BJ (cell line): ENCODE data around the gene DYNLT4. TPM values are rescaled to one million over a fixed set of nuclear protein-coding genes. Genes with fewer than 3 reads are reported as not detected.

ENCODE experiments used
- CTCF ChIA-PET: fragments of 350-600 bp; formaldehyde crosslinking; extraction: SDS; loops from one replicate; lab custom pipeline; 2021; ENCODE audit warnings: antibody characterized with exemption, inconsistent platforms; lab: Yijun Ruan, JAX
- POLR2A ChIA-PET: fragments of 300-600 bp; sonication (Branson Sonifier 250); formaldehyde crosslinking; extraction: SDS; loops from one replicate; lab custom pipeline; 2021; ENCODE audit warnings: antibody characterized with exemption; lab: Charles Lee
- DNase-seq: peaks from one replicate; pipeline ENCODE4 v3.0.0-alpha.2; 2011; ENCODE audit warnings: low read depth
- H3K27me3 ChIP-seq: 2 replicates; pipeline ENCODE4 v1.6.0; 2011; ENCODE audit warnings: low read length; ENCODE audit not compliant: control insufficient read depth, insufficient read depth
- H3K36me3 ChIP-seq: 2 replicates; pipeline ENCODE4 v1.5.1; 2011; ENCODE audit warnings: low read length; ENCODE audit not compliant: control insufficient read depth, insufficient read depth
- H3K4me3 ChIP-seq: 2 replicates; pipeline ENCODE4 v1.5.1; 2011; ENCODE audit warnings: low read depth, mild to moderate bottlenecking, control low read depth, low read length
- polyA plus RNA-seq: library from polyadenylated mRNA; depleted of rRNA; stranded (reverse); fragments of >200 nt; gene quantifications from 2 replicates; pipeline ENCODE4 v1.2.3, GENCODE V29; 2011
- TF ChIP-seq, protein P1 (sequence below): IDR thresholded peaks from 2 replicates; pipeline ENCODE4 v1.5.1; 2011; ENCODE audit warnings: low read depth, mild to moderate bottlenecking, control low read depth, inconsistent platforms, low read length, moderate library complexity; ENCODE audit not compliant: insufficient read depth

Gene DYNLT4
- polyA plus RNA-seq, 1 experiment = 0.26 TPM

DNA sequence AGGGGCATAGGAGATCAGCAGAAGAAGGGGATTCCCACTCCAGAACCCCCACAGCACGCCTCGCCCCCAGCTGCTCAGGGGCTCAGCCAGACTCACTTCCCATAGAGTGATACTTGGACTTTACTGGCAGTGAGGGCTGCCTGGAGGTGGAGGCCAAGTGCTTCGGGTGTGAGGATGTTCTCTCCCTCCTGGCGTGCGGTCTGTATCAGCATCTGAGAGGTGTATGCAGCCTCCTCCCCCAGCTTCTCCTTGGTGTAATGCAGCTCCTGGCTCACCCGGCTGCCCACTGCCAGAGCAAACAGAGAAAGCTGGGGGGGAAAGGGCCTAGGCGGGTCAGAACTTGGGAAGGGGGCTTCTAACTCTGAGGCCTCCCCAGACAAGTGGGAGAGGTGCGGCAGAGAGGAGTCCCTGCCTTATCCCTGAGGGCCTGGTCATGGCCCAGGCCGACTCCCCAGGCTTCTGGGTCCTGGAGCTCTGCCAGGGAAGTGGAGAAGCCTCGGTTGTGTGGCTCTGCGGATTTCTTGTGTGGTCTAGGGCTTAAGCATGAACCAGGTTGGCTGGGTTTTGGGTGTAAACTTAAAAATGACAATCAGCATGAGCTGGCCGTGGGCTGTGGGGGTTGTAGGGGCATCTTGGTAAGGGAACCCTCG, 25.0 kb upstream of the DYNLT4 start:
- no peak for DNase-seq
- CTCF ChIA-PET = interaction anchor here (0.8 to 3.4 kb wide), 3 partner anchors 10 to 182 kb away, joined by 3 to 13 read pairs (median 10); partner anchors contain the start of gene PTCH2

DNA sequence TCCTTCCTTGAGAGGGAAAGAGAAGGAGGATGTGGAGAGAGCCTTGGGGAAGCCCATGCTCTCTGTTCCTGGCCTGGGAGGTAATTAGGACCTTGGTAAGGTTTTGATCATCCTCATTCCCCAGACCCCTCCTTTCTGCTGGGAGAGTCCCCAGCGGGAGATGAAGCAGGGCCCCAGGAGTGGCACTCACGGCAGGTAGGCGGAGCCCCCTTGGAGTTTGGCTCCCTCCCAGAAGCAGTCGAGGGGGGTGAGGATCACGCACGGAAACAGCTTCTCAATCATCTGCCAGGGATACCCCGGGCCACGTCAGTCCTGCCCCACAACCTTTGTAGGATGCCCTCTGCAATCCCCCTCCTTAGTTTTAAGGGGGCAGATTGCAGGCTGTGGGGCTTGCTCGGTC, 24.4 kb upstream of the DYNLT4 start:
- H3K36me3 ChIP-seq = no peaks in the 10 kb centered on the region
- TF ChIP-seq, protein P1, sequence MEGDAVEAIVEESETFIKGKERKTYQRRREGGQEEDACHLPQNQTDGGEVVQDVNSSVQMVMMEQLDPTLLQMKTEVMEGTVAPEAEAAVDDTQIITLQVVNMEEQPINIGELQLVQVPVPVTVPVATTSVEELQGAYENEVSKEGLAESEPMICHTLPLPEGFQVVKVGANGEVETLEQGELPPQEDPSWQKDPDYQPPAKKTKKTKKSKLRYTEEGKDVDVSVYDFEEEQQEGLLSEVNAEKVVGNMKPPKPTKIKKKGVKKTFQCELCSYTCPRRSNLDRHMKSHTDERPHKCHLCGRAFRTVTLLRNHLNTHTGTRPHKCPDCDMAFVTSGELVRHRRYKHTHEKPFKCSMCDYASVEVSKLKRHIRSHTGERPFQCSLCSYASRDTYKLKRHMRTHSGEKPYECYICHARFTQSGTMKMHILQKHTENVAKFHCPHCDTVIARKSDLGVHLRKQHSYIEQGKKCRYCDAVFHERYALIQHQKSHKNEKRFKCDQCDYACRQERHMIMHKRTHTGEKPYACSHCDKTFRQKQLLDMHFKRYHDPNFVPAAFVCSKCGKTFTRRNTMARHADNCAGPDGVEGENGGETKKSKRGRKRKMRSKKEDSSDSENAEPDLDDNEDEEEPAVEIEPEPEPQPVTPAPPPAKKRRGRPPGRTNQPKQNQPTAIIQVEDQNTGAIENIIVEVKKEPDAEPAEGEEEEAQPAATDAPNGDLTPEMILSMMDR = no peak
- H3K4me3 ChIP-seq = no peak overlapping the region
- ChIA-PET POLR2A (no interaction called here), CTCF (interaction anchor here (0.8 to 3.4 kb wide), 4 partner anchors 10 to 183 kb away, joined by 3 to 13 read pairs (median 6); partner anchors contain the start of genes PLK3 and PTCH2)
- no peak for DNase-seq
- H3K27me3 ChIP-seq = no peaks in the 10 kb centered on the region

More for the DNA sequence above, 25.0 kb upstream of the DYNLT4 start:
- TF ChIP-seq, protein P1 = no peak
- H3K4me3 ChIP-seq = no peak overlapping the region
- H3K27me3 ChIP-seq = no peaks in the 10 kb centered on the region
- H3K36me3 ChIP-seq = no peaks in the 10 kb centered on the region
- POLR2A ChIA-PET = no interaction called here

DNA sequence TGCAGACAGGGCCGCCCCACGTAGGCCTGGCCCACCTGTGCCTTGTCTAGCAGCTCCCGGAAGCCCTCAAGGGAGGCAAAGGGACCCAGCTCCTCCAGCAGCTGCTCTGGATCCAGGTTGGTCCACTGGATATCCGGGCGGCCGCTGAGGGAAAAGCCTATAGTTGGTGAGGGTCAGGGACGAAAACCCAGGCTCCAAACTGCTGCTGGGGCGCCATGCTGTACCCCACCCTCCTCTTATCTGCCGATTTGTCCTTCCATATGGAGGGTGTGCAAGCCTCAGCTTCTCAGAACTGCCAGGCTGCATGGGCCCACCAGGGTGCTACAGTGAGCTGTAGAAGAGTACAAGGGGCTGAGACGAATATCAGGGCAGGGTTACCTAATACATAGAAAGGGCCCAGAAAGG, 23.8 kb upstream of the DYNLT4 start:
- TF ChIP-seq, protein P1 = no peak
- DNase-seq = no peak
- H3K36me3 ChIP-seq = no peaks in the 10 kb centered on the region
- POLR2A ChIA-PET = no interaction called here
- no peaks in the 10 kb centered on the region for H3K27me3 ChIP-seq
- CTCF ChIA-PET = interaction anchor here (0.9 to 3.4 kb wide), 5 partner anchors 9 to 188 kb away, joined by 3 to 13 read pairs (median 3); partner anchors contain the start of genes PLK3 and PTCH2
- H3K4me3 ChIP-seq = no peak overlapping the region

DNA sequence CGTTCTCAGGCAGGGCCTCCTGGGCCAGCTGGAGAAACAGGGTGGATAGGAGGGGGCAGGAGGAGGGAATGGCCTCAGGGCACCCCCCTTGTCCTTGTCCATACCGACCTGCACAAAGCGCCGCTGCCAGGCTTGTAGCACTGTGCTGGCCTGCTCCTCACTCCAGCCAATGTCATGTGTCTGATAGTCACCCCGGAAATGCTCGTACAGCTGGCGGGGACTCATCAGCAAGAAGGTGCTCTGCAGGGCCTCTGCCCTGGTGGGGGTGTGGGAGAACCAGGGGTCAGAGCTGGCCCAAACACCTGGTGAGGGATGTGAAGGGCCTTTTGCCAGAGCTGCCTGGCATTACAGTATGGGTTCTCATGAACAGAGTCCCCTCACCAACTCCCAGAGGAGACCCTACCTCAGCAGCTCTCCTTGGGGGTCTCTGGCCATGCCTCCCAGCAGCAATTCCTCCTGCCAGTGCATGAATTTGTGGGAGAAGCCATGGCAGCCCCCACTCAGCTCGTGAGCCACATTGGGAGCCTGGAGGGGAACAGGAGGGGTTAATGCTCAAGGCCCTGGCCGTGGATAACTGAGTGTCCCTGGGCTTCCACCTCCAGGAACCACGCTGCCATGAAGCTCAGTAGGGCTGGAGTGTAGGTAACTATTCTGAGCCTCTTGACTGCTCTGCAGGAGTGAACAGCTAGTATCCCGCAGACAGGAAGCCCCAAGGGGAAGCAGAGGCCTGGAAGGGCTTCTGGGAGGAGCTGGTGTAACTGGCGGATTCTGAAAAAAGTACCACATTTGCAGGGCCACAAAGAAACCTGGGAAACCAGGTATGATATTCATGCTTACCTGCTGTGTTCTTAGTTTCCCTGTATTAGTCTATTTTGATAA, 22.6 kb upstream of the DYNLT4 start:
- H3K36me3 ChIP-seq = no peaks in the 10 kb centered on the region
- TF ChIP-seq, protein P1 = no peak
- DNase-seq = no peak
- no peak overlapping the region for H3K4me3 ChIP-seq
- H3K27me3 ChIP-seq = no peaks in the 10 kb centered on the region
- CTCF ChIA-PET = interaction anchor here (0.9 to 3.4 kb wide), 6 partner anchors 7 to 189 kb away, joined by 3 to 13 read pairs (median 4); partner anchors contain the start of genes HECTD3, PLK3, PTCH2 and UROD
- POLR2A ChIA-PET = no interaction called here

DNA sequence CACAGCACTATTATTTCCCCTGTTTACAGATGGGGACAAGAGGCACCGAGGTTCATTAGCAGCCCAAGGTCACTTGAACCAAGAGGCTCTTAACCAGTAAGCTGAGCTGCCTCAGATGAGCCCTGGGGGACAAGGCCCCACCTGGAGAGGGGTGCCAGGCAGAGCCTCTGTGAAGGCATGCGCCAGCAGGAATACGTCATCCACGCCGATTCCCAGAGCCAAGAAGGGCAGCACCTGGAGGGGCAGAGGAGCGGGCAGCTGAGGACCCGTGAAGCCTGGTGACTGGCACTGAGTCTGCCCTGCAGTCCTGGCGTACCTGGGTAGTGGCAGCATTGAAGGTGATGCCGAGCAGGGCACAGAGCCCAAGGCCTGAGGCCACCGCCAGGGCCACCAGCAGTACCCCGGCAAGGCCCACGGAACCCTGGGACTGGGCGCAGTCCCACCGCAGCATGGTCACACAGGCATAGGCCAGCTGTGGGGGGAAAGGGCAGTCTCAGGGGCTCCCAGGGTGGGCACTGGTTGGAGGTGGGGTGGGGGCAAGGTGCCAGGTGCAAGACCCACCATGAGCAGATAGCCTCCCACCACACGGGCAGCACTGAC, 21.8 kb upstream of the DYNLT4 start:
- no peak for DNase-seq
- no peaks in the 10 kb centered on the region for H3K27me3 ChIP-seq
- H3K4me3 ChIP-seq = no peak overlapping the region
- ChIA-PET CTCF (no interaction called here), POLR2A (no interaction called here)
- H3K36me3 ChIP-seq = no peaks in the 10 kb centered on the region
- TF ChIP-seq, protein P1 = no peak
